ENCODE data around the gene CD58.

Gene CD58

GRCh38 chr1:116465477-116465844 lies 105.4 kb downstream of the CD58 start:
- Histone ChIP-seq H3K4me1 (ENCODE audit: insufficient read depth, low read length) (no peaks in the 10 kb centered on the region; the same call in 1 of the 2 replicates), H3K9me3 (ENCODE audit: control insufficient read depth, insufficient read depth, low read length) (no peaks in the 10 kb centered on the region), H3K36me3 (ENCODE audit: insufficient read depth, low read length) (no peaks in the 10 kb centered on the region), H3K9ac (ENCODE audit: low read depth, low read length) (no peak overlapping the region)
